OCI-LY3 (cell line): ENCODE data around the gene ALKBH4.
"Not testable (repeated sequence)": the region's sequence is repeated elsewhere in the genome, so short reads cannot be mapped to it uniquely, and the experiment has no call there.

ENCODE experiments used
- CTCF ChIP-seq: fragments of 200-600, 300-600 bp; sonication (generic); IDR thresholded peaks from 2 replicates; pipeline ENCODE4 v1.5.1; 2014; ENCODE audit warnings: antibody characterized with exemption, low read length, low read depth
- EZH2phosphoT487 ChIP-seq: fragments of 200-600 bp; shearing (Covaris generic); IDR thresholded peaks from 2 replicates; pipeline ENCODE4 v1.6.1; 2018; ENCODE audit warnings: antibody characterized with exemption, mixed run types, low read depth

DNA sequence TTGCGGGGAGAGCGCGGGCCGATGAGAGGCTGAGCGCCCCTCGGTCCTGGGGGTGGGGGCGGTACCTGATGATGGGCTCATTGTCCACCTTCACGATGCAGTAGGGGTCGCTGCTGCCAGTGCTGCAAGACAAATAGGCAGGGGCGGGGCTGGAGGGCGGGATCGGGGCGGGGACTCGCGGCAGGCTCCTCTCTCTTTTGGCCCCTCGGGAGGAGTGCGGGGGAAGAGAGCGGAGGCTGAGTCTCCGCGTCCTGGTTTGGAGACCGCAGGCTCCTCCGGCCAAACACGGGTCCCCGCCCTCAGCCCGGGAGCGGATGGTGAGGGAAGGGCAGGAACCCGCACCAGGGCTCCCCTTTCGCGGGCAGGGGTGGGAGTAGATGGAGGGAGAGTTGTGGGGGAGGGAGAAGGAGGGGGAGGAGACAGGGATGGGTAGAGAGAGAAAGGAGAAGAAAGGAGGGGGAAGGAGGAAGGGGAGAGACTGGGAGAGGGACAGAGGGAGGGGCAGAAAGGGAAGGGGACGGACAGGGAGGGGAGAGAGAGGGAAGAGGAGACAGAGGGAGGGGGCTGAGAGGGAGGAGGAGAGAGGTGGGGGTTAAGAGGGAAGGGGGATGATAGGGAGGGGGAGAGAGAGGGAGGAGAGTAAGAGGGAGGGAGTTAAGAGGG is 47.3 kb upstream of the ALKBH4 start:
- not testable (repeated sequence) for TF ChIP-seq CTCF, EZH2phosphoT487
